Measurements from ENCODE around the gene MT1B. TPM values are rescaled to one million over a fixed set of nuclear protein-coding genes. Genes with fewer than 3 reads are reported as not detected.

The MT1B gene
- polyA plus RNA-seq, 1 of the 3 experiments (the other 2 are of a cell fraction) = not detected

- ChIA-PET POLR2A (no interaction called here), CTCF (interaction anchor here (1.5 kb wide), 1 partner anchor 31 kb away, joined by 3 read pairs; no protein-coding TSS in a partner anchor)
- H3K27ac ChIP-seq (ENCODE audit: low read depth in 2 of 2, low read length in 1 of 2) = no peak overlapping the region
- TF ChIP-seq IRF3 (IDR thresholded peaks at IDR 0.05; ENCODE audit: low read depth, low read length) = no peak
- TF ChIP-seq GABPA (IDR thresholded peaks at IDR 0.05; ENCODE audit: low read depth) = no peak
- TF ChIP-seq YY1 (IDR thresholded peaks at IDR 0.05; ENCODE audit: low read depth) = no peak
- no peak for TF ChIP-seq EP300 (IDR thresholded peaks at IDR 0.05; ENCODE audit: borderline replicate concordance in 1 of 2, low read depth in 1 of 2, low read length in 1 of 2)
- TF ChIP-seq, protein P1, sequence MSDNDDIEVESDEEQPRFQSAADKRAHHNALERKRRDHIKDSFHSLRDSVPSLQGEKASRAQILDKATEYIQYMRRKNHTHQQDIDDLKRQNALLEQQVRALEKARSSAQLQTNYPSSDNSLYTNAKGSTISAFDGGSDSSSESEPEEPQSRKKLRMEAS (IDR thresholded peaks at IDR 0.05; ENCODE audit: low read depth) = no peak
- no peak for TF ChIP-seq TAF1 (IDR thresholded peaks at IDR 0.05; ENCODE audit: borderline replicate concordance, low read depth, low read length)
- TF ChIP-seq FOXJ3 (CRISPR knock-in tag; IDR thresholded peaks at IDR 0.05) = no peak
- TF ChIP-seq SMC3 (IDR thresholded peaks at IDR 0.05; ENCODE audit: low read depth, low read length) = no peak
- TF ChIP-seq POLR2AphosphoS5 (IDR thresholded peaks at IDR 0.05; ENCODE audit: low read depth, low read length) = no peak
- no peak for TF ChIP-seq USF2 (IDR thresholded peaks at IDR 0.05; ENCODE audit: borderline replicate concordance, low read depth, low read length)
- TF ChIP-seq TCF12 (IDR thresholded peaks at IDR 0.05) = no peak
- no peak for TF ChIP-seq GATA2 (CRISPR knock-in tag; IDR thresholded peaks at IDR 0.05)
- TF ChIP-seq MXI1 (IDR thresholded peaks at IDR 0.05; ENCODE audit: low read depth, low read length) = no peak
- no peak for TF ChIP-seq RXRA (IDR thresholded peaks at IDR 0.05; ENCODE audit: borderline replicate concordance, low read depth)
- no peak for TF ChIP-seq ZBTB33 (IDR thresholded peaks at IDR 0.05; ENCODE audit: borderline replicate concordance, low read depth)
- peaks cover 1% of the 10 kb centered on the region; the same call in 1 of the 2 replicates for H3K79me2 ChIP-seq (ENCODE audit: insufficient read depth)
- no peaks in the 10 kb centered on the region for H3K36me3 ChIP-seq (replicated peaks in 1 of 2; ENCODE audit: control insufficient read depth in 1 of 2, insufficient read depth in 2 of 2, low read length in 1 of 2)
- H3K4me3 ChIP-seq (ENCODE audit: low read depth in 2 of 2, low read length in 1 of 2) = peak overlapping the region in 1 of 2 experiments; percentile 31; a peak in 1 of 4 replicates
- H3K9me3 ChIP-seq = no peaks in the 10 kb centered on the region
- peaks cover 3 to 26% of the 10 kb centered on the region in 2 experiments; a peak in 1 of 4 replicates for H3K4me1 ChIP-seq (ENCODE audit: control insufficient read depth in 1 of 2, insufficient read depth in 2 of 2, low read depth in 1 of 2, low read length in 1 of 2)
- H2AFZ ChIP-seq (ENCODE audit: low read depth) = no peak overlapping the region
- DNase-seq = no peak
- H3K4me2 ChIP-seq = no peak overlapping the region
- H3K9ac ChIP-seq = no peak overlapping the region
- peaks cover 22% of the 10 kb centered on the region; the same call in 1 of the 2 replicates for H3K27me3 ChIP-seq (ENCODE audit: insufficient read depth)
- WGBS (ENCODE audit: low lambda C conversion rate) = 78% methylated on average over 14 of the region's 14 CpGs
- H3F3A ChIP-seq (replicated peaks; ENCODE audit: insufficient read depth) = peaks cover 4% of the 10 kb centered on the region
- H3K9me2 ChIP-seq = no peaks in the 10 kb centered on the region
- H4K20me1 ChIP-seq (ENCODE audit: insufficient read depth) = no peaks in the 10 kb centered on the region
These were observed 19.9 kb upstream of the MT1B start for GRCh38 chr16:56631832-56632155.
